Heart right ventricle (tissue), 16 donors: ENCODE data around the gene ATP11B. TPM values are rescaled to one million over a fixed set of nuclear protein-coding genes. Genes with fewer than 3 reads are reported as not detected.
"Not testable (repeated sequence)": the region's sequence is repeated elsewhere in the genome, so short reads cannot be mapped to it uniquely, and the experiment has no call there.

Experiments
- ATAC-seq, 8 donors: fragments of 200-7000 bp; cut with Tn5 transposase; one replicate each; pipeline ENCODE4 v1.9.1; 2020; ENCODE audit warnings: mild to moderate bottlenecking in 8 of 8, moderate library complexity in 8 of 8, moderate number of reproducible peaks in 1 of 8
- DNase-seq, 2 donors: peaks; one replicate each; pipeline ENCODE4 v3.0.0-alpha.2; 2020
- H3K27ac ChIP-seq, 10 donors: fragments of 200-600 bp; sonication (generic) in 2 of 10; one replicate each; pipeline versions ENCODE4 v1.5.0 to v1.8.0; 2020 to 2022; ENCODE audit warnings: mild to moderate bottlenecking in 3 of 10
- H3K27me3 ChIP-seq, 7 donors: fragments of 200-600 bp; one replicate each; pipeline ENCODE4 v1.8.0; 2021 to 2022; ENCODE audit warnings: mild to moderate bottlenecking in 2 of 7
- H3K36me3 ChIP-seq, 9 donors: fragments of 200-600 bp; sonication (generic) in 1 of 9; one replicate each; pipeline versions ENCODE4 v1.5.0 to v1.8.0; 2020 to 2022; ENCODE audit warnings: mild to moderate bottlenecking in 2 of 9
- H3K4me1 ChIP-seq, 9 donors: fragments of 200-600 bp; sonication (generic) in 1 of 9; one replicate each; pipeline versions ENCODE4 v1.5.0 to v1.8.0; 2020 to 2022; ENCODE audit warnings: mild to moderate bottlenecking in 4 of 9
- H3K4me3 ChIP-seq, 10 donors: fragments of 200-600 bp; sonication (generic) in 2 of 10; one replicate each; pipeline versions ENCODE4 v1.5.0 to v1.8.0; 2020 to 2022; ENCODE audit warnings: mild to moderate bottlenecking in 7 of 10, moderate library complexity in 2 of 10
- H3K9me3 ChIP-seq, 11 donors: fragments of 200-600 bp in 10 of 11; sonication (generic) in 2 of 11; one replicate each; pipeline versions ENCODE4 v1.5.0 to v1.8.0; 2013 to 2022; ENCODE audit warnings: mild to moderate bottlenecking in 2 of 11, control low read depth in 1 of 11, moderate library complexity in 1 of 11
- CTCF ChIP-seq, 9 donors: fragments of 200-600 bp; sonication (generic) in 2 of 9; IDR thresholded peaks; one replicate each; pipeline versions ENCODE4 v1.5.0 to v1.8.0; 2021 to 2022; ENCODE audit warnings: antibody characterized with exemption in 9 of 9, mild to moderate bottlenecking in 5 of 9, moderate library complexity in 1 of 9
- WGBS, 2 donors: extraction: QIAGEN DNeasy Blood & Tissue Kit; methylation state at CpG; one replicate each; pipeline ENCODE4 v1.1.7; 2013; ENCODE audit warnings: inconsistent platforms in 1 of 2; 5-methylcytosine and 5-hydroxymethylcytosine counted together
- intact Hi-C, 10 donors: fragments of 100-400 bp; cut with DNase I; formaldehyde crosslinking; loops; one replicate each; pipeline versions ENCODE4 v1.11.1 to v1.14.2; 2022
- polyA plus RNA-seq, 2 donors: library from polyadenylated mRNA; stranded (reverse); fragments of 200-250 nt; gene quantifications; one replicate each; pipeline ENCODE4 v1.2.3, GENCODE V29; 2013
- total RNA-seq, 10 donors: library from RNA; stranded (reverse); fragmentation: NEBNext Ultra II Directional in 3 of 10; extraction: Animal tissue kit (Norgen Biotek cat#: 25700) in 3 of 10; gene quantifications; one replicate each; pipeline versions ENCODE4 v1.2.1 to v1.2.4, GENCODE V29; 2021 to 2023
- donor health status: Arrhythmogenic right ventricular cardiomyopathy.
- donor health status: ischemic (EF 13 %, LVEDD 7.1; RV severe dilation, severe dysfunction).
- donor health status: healthy with polysubstance abuse.
- donor health status: DM: no; HTN: yes; CAD: no.
- donor health status: DM: no; HTN: no; CAD: no.
- donor health status: ischemic (EF 25% LVEDD 6.9; RV normal size, moderate dysfunction).
- donor health status: ischemic (EF 25% LVEDD 5.7; RV mildly dilated, moderate dysfunction).
- donor health status: healthy.
- donor health status: DM: yes; HTN: yes; CAD: no.
- donor health status: Ischemic cardiomyopathy.
- donor health status: ischemic (EF 35%, LVEDD 5.7; RV mildly dilated, moderate dysfunction).
- donor health status: nonischemic (EF 11% LVEDD 7.7; RV severe dilation, severe dysfunction).
- donor health status: DM: yes; HTN: yes; CAD: no.
- donor health status: PGD.
- donor health status: ischemic (EF 29% LVEDD 5.4; RV normal size, mild dysfunction).
- donor health status: nonischemic (EF 23%, LVEDD 6.1; RV moderate dilation, normal function).

ATP11B gene
- total and polyA plus RNA-seq, 12 donors: 5.3 to 47.8 (median 36.8) TPM

GRCh38 chr3:182861348-182861747 is 68.0 kb downstream of the ATP11B start:
- no peak overlapping the region for H3K27ac ChIP-seq
- WGBS, 2 donors: 99 to 100% methylated on average over 1 of the region's 1 CpG
- H3K27me3 ChIP-seq: no peaks in the 10 kb centered on the region
- intact Hi-C loops: no loop called here
- DNase-seq (no peak), ATAC-seq (no peak)
- H3K9me3 ChIP-seq: no peaks in the 10 kb centered on the region
- H3K4me3 ChIP-seq: no peak overlapping the region
- no peak for TF ChIP-seq CTCF (IDR thresholded peaks at IDR 0.05)
- peaks cover 0 to 99% (median 16%) of the 10 kb centered on the region in 9 donors for H3K36me3 ChIP-seq
- H3K4me1 ChIP-seq: no peaks in the 10 kb centered on the region

GRCh38 chr3:182862159-182862860 is 69.0 kb downstream of the ATP11B start:
- Histone ChIP-seq H3K27me3 (no peaks in the 10 kb centered on the region), H3K4me1 (no peaks in the 10 kb centered on the region), H3K4me3 (no peak overlapping the region), H3K9me3 (no peaks in the 10 kb centered on the region), H3K27ac (no peak overlapping the region), H3K36me3 (peaks cover 0 to 99% (median 13%) of the 10 kb centered on the region in 9 donors)
- intact Hi-C loops: no loop called here
- TF ChIP-seq CTCF (IDR thresholded peaks at IDR 0.05): no peak
- 89 to 97% methylated on average over 3 of the region's 3 CpGs for WGBS, 2 donors
- no peak for DNase-seq
- ATAC-seq: no peak

- no peaks in the 10 kb centered on the region for H3K4me1 ChIP-seq
- H3K36me3 ChIP-seq: peaks cover 0 to 100% (median 53%) of the 10 kb centered on the region in 9 donors
- no peak overlapping the region for H3K4me3 ChIP-seq
- H3K27me3 ChIP-seq: no peaks in the 10 kb centered on the region
- no peaks in the 10 kb centered on the region for H3K9me3 ChIP-seq
- ATAC-seq (no peak), DNase-seq (no peak)
- no peak overlapping the region for H3K27ac ChIP-seq
- intact Hi-C loops: no loop called here
- 96 to 100% methylated on average over 1 of the region's 1 CpG for WGBS, 2 donors
- TF ChIP-seq CTCF (IDR thresholded peaks at IDR 0.05): no peak
Observed at GRCh38 chr3:182869059-182869458, 75.8 kb downstream of the ATP11B start.

- H3K36me3 ChIP-seq: peaks cover 0 to 100% (median 62%) of the 10 kb centered on the region in 9 donors
- WGBS, 2 donors: 98 to 99% methylated on average over 3 of the region's 3 CpGs
Observed at GRCh38 chr3:182870917-182871316, 77.6 kb downstream of the ATP11B start.

GRCh38 chr3:182879031-182879611 is 85.8 kb downstream of the ATP11B start:
- Histone ChIP-seq H3K36me3 (peaks cover 0 to 93% (median 47%) of the 10 kb centered on the region in 9 donors), H3K4me3 (no peak overlapping the region), H3K4me1 (no peaks in the 10 kb centered on the region), H3K27me3 (no peaks in the 10 kb centered on the region), H3K27ac (no peak overlapping the region), H3K9me3 (no peaks in the 10 kb centered on the region)
- intact Hi-C loops: no loop called here
- ATAC-seq (no peak), DNase-seq (no peak)
- 88 to 100% methylated on average over 1 of the region's 1 CpG for WGBS, 2 donors
- TF ChIP-seq CTCF (IDR thresholded peaks at IDR 0.05): no peak

More at GRCh38 chr3:182870917-182871316, 77.6 kb downstream of the ATP11B start:
- intact Hi-C loops, H3K4me3 ChIP-seq, H3K4me1 ChIP-seq, ATAC-seq, DNase-seq, H3K27ac ChIP-seq, H3K27me3 ChIP-seq, H3K9me3 ChIP-seq: not testable (repeated sequence)
